Loucy (cell line): Measurements from ENCODE around the gene CLSTN2.

ENCODE experiments used
- H2AFZ ChIP-seq: fragments of 200-600 bp; sonication (generic); 2 replicates; pipeline ENCODE4 v1.6.0; 2016; ENCODE audit warnings: antibody characterized with exemption, mild to moderate bottlenecking, low read length, moderate library complexity
- H3F3A ChIP-seq: fragments of 200-600 bp; 2 replicates; pipeline ENCODE4 v1.6.0; 2016; ENCODE audit warnings: antibody characterized with exemption, low read depth, mild to moderate bottlenecking
- H3K27me3 ChIP-seq: fragments of 200-600 bp; sonication (generic); 2 replicates; pipeline ENCODE4 v1.6.1; 2014; ENCODE audit warnings: low read length, mild to moderate bottlenecking; ENCODE audit not compliant: insufficient read depth, poor library complexity, severe bottlenecking
- H3K36me3 ChIP-seq: fragments of 200-600 bp; sonication (generic); 2 replicates; pipeline ENCODE4 v1.6.1; 2016; ENCODE audit warnings: low read length; ENCODE audit not compliant: insufficient read depth
- H3K4me1 ChIP-seq: fragments of 200-600 bp; sonication (generic); 2 replicates; pipeline ENCODE4 v1.5.1; 2014; ENCODE audit warnings: low read length, mild to moderate bottlenecking; ENCODE audit not compliant: insufficient read depth, poor library complexity, severe bottlenecking
- H3K4me2 ChIP-seq: fragments of 200-600 bp; sonication (generic); 2 replicates; pipeline ENCODE4 v1.6.0; 2014; ENCODE audit warnings: antibody characterized with exemption, low read length, low read depth, mild to moderate bottlenecking; ENCODE audit not compliant: poor library complexity, severe bottlenecking
- H3K4me3 ChIP-seq: fragments of 200-600 bp; sonication (generic); 2 replicates; pipeline ENCODE4 v1.5.1; 2014; ENCODE audit warnings: low read length, mild to moderate bottlenecking, mixed read lengths; ENCODE audit not compliant: poor library complexity, severe bottlenecking
- H3K79me2 ChIP-seq: fragments of 200-600 bp; sonication (generic); 2 replicates; pipeline ENCODE4 v1.6.1; 2014; ENCODE audit warnings: low read length; ENCODE audit not compliant: insufficient read depth
- H3K9ac ChIP-seq: fragments of 200-600 bp; sonication (generic); 2 replicates; pipeline ENCODE4 v1.6.0; 2014; ENCODE audit warnings: mild to moderate bottlenecking, low read depth, low read length, moderate library complexity; ENCODE audit not compliant: poor library complexity, severe bottlenecking
- H3K9me2 ChIP-seq: fragments of 200-600 bp; sonication (generic); replicated peaks from 2 replicates; pipeline ENCODE4 v1.6.1; 2016; ENCODE audit warnings: low read depth, low read length, mixed read lengths
- H3K9me3 ChIP-seq: fragments of 200-600 bp; sonication (generic); 2 replicates; pipeline ENCODE4 v1.6.1; 2014; ENCODE audit warnings: mild to moderate bottlenecking, antibody characterized with exemption, low read length, low read depth; ENCODE audit not compliant: insufficient read depth
- H4K20me1 ChIP-seq: fragments of 200-600 bp; sonication (generic); 2 replicates; pipeline ENCODE4 v1.6.0; 2014; ENCODE audit warnings: antibody characterized with exemption, low read length, mild to moderate bottlenecking; ENCODE audit not compliant: insufficient read depth, poor library complexity, severe bottlenecking
- CTCF ChIP-seq: fragments of 200-600 bp; sonication (generic); conservative IDR thresholded peaks from 2 replicates; pipeline ENCODE4 v1.5.1; 2014; ENCODE audit warnings: mild to moderate bottlenecking, antibody characterized with exemption, low read length
- EZH2phosphoT487 ChIP-seq: fragments of 200-600 bp; IDR thresholded peaks from 2 replicates; pipeline ENCODE4 v1.6.1; 2018; ENCODE audit warnings: antibody characterized with exemption, mild to moderate bottlenecking, moderate library complexity, borderline replicate concordance

The CLSTN2 gene

GRCh38 chr3:140545197-140545596, 610.2 kb downstream of the CLSTN2 start:
- Histone ChIP-seq H3K9me3 (no peaks in the 10 kb centered on the region), H3F3A (no peaks in the 10 kb centered on the region), H3K79me2 (no peaks in the 10 kb centered on the region), H3K27me3 (no peaks in the 10 kb centered on the region), H3K4me2 (no peak overlapping the region), H3K9me2 (no peaks in the 10 kb centered on the region), H4K20me1 (no peaks in the 10 kb centered on the region), H3K9ac (no peak overlapping the region), H2AFZ (no peak overlapping the region), H3K4me1 (no peaks in the 10 kb centered on the region), H3K4me3 (no peak overlapping the region), H3K36me3 (no peaks in the 10 kb centered on the region)
- no peak for TF ChIP-seq EZH2phosphoT487
- no peak for TF ChIP-seq CTCF

GRCh38 chr3:140545756-140546155, 610.8 kb downstream of the CLSTN2 start:
- no peak overlapping the region for H3K4me2 ChIP-seq
- no peaks in the 10 kb centered on the region for H3K36me3 ChIP-seq
- no peaks in the 10 kb centered on the region for H3F3A ChIP-seq
- no peaks in the 10 kb centered on the region for H3K4me1 ChIP-seq
- no peak overlapping the region for H3K4me3 ChIP-seq
- no peaks in the 10 kb centered on the region for H3K9me3 ChIP-seq
- TF ChIP-seq EZH2phosphoT487 (no peak), CTCF (no peak)
- H2AFZ ChIP-seq, result no peak overlapping the region
- H3K9ac ChIP-seq, result no peak overlapping the region
- no peaks in the 10 kb centered on the region for H3K79me2 ChIP-seq
- H3K27me3 ChIP-seq, result no peaks in the 10 kb centered on the region
- no peaks in the 10 kb centered on the region for H3K9me2 ChIP-seq
- H4K20me1 ChIP-seq, result no peaks in the 10 kb centered on the region

- no peaks in the 10 kb centered on the region for H3K79me2 ChIP-seq
- no peaks in the 10 kb centered on the region for H4K20me1 ChIP-seq
- H3K9me3 ChIP-seq, result no peaks in the 10 kb centered on the region
- no peaks in the 10 kb centered on the region for H3K9me2 ChIP-seq
- H3K36me3 ChIP-seq, result no peaks in the 10 kb centered on the region
- H3F3A ChIP-seq, result no peaks in the 10 kb centered on the region
- no peak for TF ChIP-seq EZH2phosphoT487
- TF ChIP-seq CTCF, result no peak
- no peak overlapping the region for H3K9ac ChIP-seq
- H3K4me2 ChIP-seq, result no peak overlapping the region
- no peak overlapping the region for H3K4me3 ChIP-seq
- H3K27me3 ChIP-seq, result no peaks in the 10 kb centered on the region
- H3K4me1 ChIP-seq, result no peaks in the 10 kb centered on the region
- H2AFZ ChIP-seq, result no peak overlapping the region
These were observed 611.7 kb downstream of the CLSTN2 start for GRCh38 chr3:140546649-140547048.
